HCT116 (cell line): ENCODE measurements around the gene OPN4. TPM values are rescaled to one million over a fixed set of nuclear protein-coding genes. Genes with fewer than 3 reads are reported as not detected.

ENCODE experiments used
- ATAC-seq: fragments of 200-7000 bp; cut with Tn5 transposase; 2 replicates; pipeline ENCODE4 v1.9.1; 2020; ENCODE audit warnings: mild to moderate bottlenecking, moderate library complexity
- BruUV-seq: library from RNA; stranded (reverse); fragments of 400-500 nt; replicated peaks from 2 replicates; lab custom pipeline; 2021; lab: Mats Ljungman, UMichigan
- CTCF ChIA-PET: fragments of 300-600 bp; sonication (Branson Sonifier 250); formaldehyde crosslinking; loops from one replicate; lab custom pipeline; 2021; ENCODE audit warnings: antibody characterized with exemption; lab: Charles Lee
- POLR2A ChIA-PET: fragments of 300-600, 350-600 bp; sonication (Branson Sonifier 250); formaldehyde crosslinking; loops from one replicate; lab custom pipeline; 2021; ENCODE audit warnings: antibody characterized with exemption; lab: Charles Lee
- RAD21 ChIA-PET, 2 experiments: fragments of 300-600 bp; sonication (Branson Sonifier 250); formaldehyde crosslinking; loops; one replicate each; lab custom pipeline; 2023; ENCODE audit warnings: low total read pairs in 2 of 2; ENCODE audit not compliant: uncharacterized antibody in 2 of 2, unreplicated experiment in 2 of 2, low non-redundant PET in 1 of 2; lab: Charles Lee
- DNase-seq: peaks from one replicate; pipeline ENCODE4 v3.0.0-alpha.2; 2010; ENCODE audit warnings: low read depth, low spot score
- H2AFZ ChIP-seq: fragments of 200-600 bp; shearing (Covaris generic), sonication (generic); 2 replicates; pipeline ENCODE4 v1.6.1; 2017; ENCODE audit warnings: low read depth, mixed run types, mixed read lengths, antibody characterized with exemption, low read length; ENCODE audit not compliant: poor library complexity, severe bottlenecking
- H3K27ac ChIP-seq: 2 replicates; pipeline ENCODE4 v1.5.1; 2012; ENCODE audit warnings: low read depth, low read length
- H3K27me3 ChIP-seq: fragments of 200-600 bp; sonication (generic); 2 replicates; pipeline ENCODE4 v1.6.1; 2016; ENCODE audit warnings: mixed run types, low read length, mixed read lengths; ENCODE audit not compliant: insufficient read depth
- H3K36me3 ChIP-seq, 2 experiments: fragments of 200-500 bp in 1 of 2; fragments of 200-600 bp in 1 of 2; sonication (Bioruptor generic) in 1 of 2; sonication (generic) in 1 of 2; 2 replicates each; pipeline versions ENCODE4 v1.5.1 to v1.6.1; 2014 to 2016; ENCODE audit warnings: low read length in 2 of 2, inconsistent platforms in 1 of 2, mixed read lengths in 1 of 2, mixed run types in 1 of 2; ENCODE audit not compliant: insufficient read depth in 2 of 2, control insufficient read depth in 1 of 2
- H3K4me1 ChIP-seq, 2 experiments: fragments of 200-600 bp in 1 of 2; sonication (generic) in 1 of 2; 2 replicates each; pipeline versions ENCODE4 v1.5.1 to v1.6.1; 2012 to 2017; ENCODE audit warnings: low read length in 2 of 2, inconsistent platforms in 1 of 2, mild to moderate bottlenecking in 1 of 2, mixed read lengths in 1 of 2, mixed run types in 1 of 2, moderate library complexity in 1 of 2; ENCODE audit not compliant: insufficient read depth in 2 of 2, control insufficient read depth in 1 of 2
- H3K4me2 ChIP-seq: fragments of 200-600 bp; sonication (generic); 2 replicates; pipeline ENCODE4 v1.6.1; 2017; ENCODE audit warnings: mixed run types, low read length, mixed read lengths
- H3K4me3 ChIP-seq, 2 experiments: fragments of 200-600 bp in 1 of 2; sonication (generic) in 1 of 2; replicated peaks in 1 of 2; 2 replicates each; pipeline ENCODE4 v1.5.1; 2011 to 2016; ENCODE audit warnings: low read length in 2 of 2, control low read depth in 1 of 2, low read depth in 1 of 2, mild to moderate bottlenecking in 1 of 2, mixed read lengths in 1 of 2, mixed run types in 1 of 2
- H3K79me2 ChIP-seq: fragments of 200-600 bp; sonication (generic); 2 replicates; pipeline ENCODE4 v1.6.1; 2017; ENCODE audit warnings: mild to moderate bottlenecking, mixed run types, low read length, moderate library complexity, mixed read lengths; ENCODE audit not compliant: insufficient read depth
- H3K9ac ChIP-seq: fragments of 200-600 bp; sonication (generic); 2 replicates; pipeline ENCODE4 v1.6.1; 2016; ENCODE audit warnings: low read length, mixed read lengths
- H3K9me2 ChIP-seq: fragments of 200-600 bp; sonication (generic), shearing (Covaris generic); 2 replicates; pipeline ENCODE4 v1.6.1; 2017; ENCODE audit warnings: mixed run types, mild to moderate bottlenecking, moderate library complexity; ENCODE audit not compliant: insufficient read depth
- H3K9me3 ChIP-seq, 2 experiments: fragments of 200-500 bp in 1 of 2; fragments of 200-600 bp in 1 of 2; sonication (Bioruptor generic) in 1 of 2; sonication (generic) in 1 of 2; 2 replicates each; pipeline ENCODE4 v1.6.1; 2014 to 2017; ENCODE audit warnings: low read length in 2 of 2, mixed read lengths in 2 of 2, inconsistent platforms in 1 of 2, low read depth in 1 of 2, mild to moderate bottlenecking in 1 of 2, mixed run types in 1 of 2, moderate library complexity in 1 of 2; ENCODE audit not compliant: control insufficient read depth in 1 of 2, insufficient read depth in 1 of 2
- H4K20me1 ChIP-seq: fragments of 200-600 bp; sonication (generic), shearing (Covaris generic); 2 replicates; pipeline ENCODE4 v1.6.1; 2017; ENCODE audit warnings: mixed run types, mild to moderate bottlenecking, moderate library complexity; ENCODE audit not compliant: insufficient read depth
- ATF3 ChIP-seq: IDR thresholded peaks from 2 replicates; pipeline ENCODE4 v1.6.1; 2012
- CBX3 ChIP-seq: IDR thresholded peaks from 2 replicates; pipeline ENCODE4 v1.6.1; 2012; ENCODE audit warnings: low read depth
- CEBPB ChIP-seq: IDR thresholded peaks from 2 replicates; pipeline ENCODE4 v1.6.1; 2012; ENCODE audit warnings: low read depth
- CTCF ChIP-seq, 3 experiments: fragments of 200-600 bp in 1 of 3; sonication (generic) in 1 of 3; IDR thresholded peaks in 2 of 3; conservative IDR thresholded peaks in 1 of 3; 2 replicates each; pipeline ENCODE4 v1.5.1; 2012 to 2017; ENCODE audit warnings: low read depth in 2 of 3, low read length in 2 of 3, antibody characterized with exemption in 1 of 3, borderline replicate concordance in 1 of 3, control low read depth in 1 of 3, mild to moderate bottlenecking in 1 of 3, mixed read lengths in 1 of 3, mixed run types in 1 of 3, moderate library complexity in 1 of 3; ENCODE audit not compliant: insufficient read depth in 1 of 3
- EGR1 ChIP-seq: IDR thresholded peaks from 2 replicates; pipeline ENCODE4 v1.6.1; 2012; ENCODE audit warnings: low read depth
- ELF1 ChIP-seq: IDR thresholded peaks from 2 replicates; pipeline ENCODE4 v1.6.1; 2012; ENCODE audit warnings: low read depth, borderline replicate concordance
- EZH2 ChIP-seq: fragments of 200-600 bp; sonication (generic); IDR thresholded peaks from 2 replicates; pipeline ENCODE4 v1.6.1; 2017; ENCODE audit warnings: antibody characterized with exemption, mixed run types
- EZH2phosphoT487 ChIP-seq: fragments of 200-600 bp; IDR thresholded peaks from 2 replicates; pipeline ENCODE4 v1.6.1; 2018; ENCODE audit warnings: antibody characterized with exemption, borderline replicate concordance
- JUND ChIP-seq: IDR thresholded peaks from 2 replicates; pipeline ENCODE4 v1.6.1; 2012
- MAX ChIP-seq: IDR thresholded peaks from 2 replicates; pipeline ENCODE4 v1.6.1; 2012
- POLR2A ChIP-seq: IDR thresholded peaks from 2 replicates; pipeline ENCODE4 v1.7.0; 2011; ENCODE audit warnings: borderline replicate concordance; ENCODE audit not compliant: insufficient read depth, insufficient read length; ENCODE audit errors: extremely low read depth
- POLR2AphosphoS5 ChIP-seq: IDR thresholded peaks from 2 replicates; pipeline ENCODE4 v1.6.1; 2011; ENCODE audit warnings: mild to moderate bottlenecking, low read depth, low read length, moderate library complexity
- REST ChIP-seq: IDR thresholded peaks from 2 replicates; pipeline ENCODE4 v1.6.1; 2012; ENCODE audit warnings: low read depth
- SIN3A ChIP-seq: IDR thresholded peaks from 2 replicates; pipeline ENCODE4 v1.6.1; 2012; ENCODE audit warnings: low read depth
- SP1 ChIP-seq: IDR thresholded peaks from 2 replicates; pipeline ENCODE4 v1.6.1; 2012; ENCODE audit warnings: low read depth
- TCF7L2 ChIP-seq: IDR thresholded peaks from 2 replicates; pipeline ENCODE4 v1.7.0; 2011; ENCODE audit warnings: borderline replicate concordance, inconsistent platforms; ENCODE audit not compliant: insufficient read depth, insufficient read length; ENCODE audit errors: extremely low read depth
- ZNF274 ChIP-seq: fragments of 200-500 bp; sonication (Bioruptor generic); IDR thresholded peaks from 2 replicates; pipeline ENCODE4 v1.6.1; 2014; ENCODE audit warnings: mild to moderate bottlenecking, low read depth, low read length, inconsistent platforms
- intact Hi-C: fragments of 100-400 bp; cut with micrococcal nuclease; formaldehyde crosslinking; loops from 2 replicates; pipeline ENCODE4 v1.10.0; 2022
- total RNA-seq: library from RNA; stranded (reverse); gene quantifications from one replicate; pipeline ENCODE4 v1.2.1, GENCODE V29; 2021; ENCODE audit not compliant: unreplicated experiment
- TF ChIP-seq, protein P1 (sequence below): IDR thresholded peaks from 2 replicates; pipeline ENCODE4 v1.6.1; 2011; ENCODE audit warnings: mild to moderate bottlenecking, low read length, moderate library complexity; ENCODE audit not compliant: insufficient replicate concordance; ENCODE audit errors: extremely low read depth

OPN4 gene
- total RNA-seq, 1 experiment from 2014 or later: not detected

DNA sequence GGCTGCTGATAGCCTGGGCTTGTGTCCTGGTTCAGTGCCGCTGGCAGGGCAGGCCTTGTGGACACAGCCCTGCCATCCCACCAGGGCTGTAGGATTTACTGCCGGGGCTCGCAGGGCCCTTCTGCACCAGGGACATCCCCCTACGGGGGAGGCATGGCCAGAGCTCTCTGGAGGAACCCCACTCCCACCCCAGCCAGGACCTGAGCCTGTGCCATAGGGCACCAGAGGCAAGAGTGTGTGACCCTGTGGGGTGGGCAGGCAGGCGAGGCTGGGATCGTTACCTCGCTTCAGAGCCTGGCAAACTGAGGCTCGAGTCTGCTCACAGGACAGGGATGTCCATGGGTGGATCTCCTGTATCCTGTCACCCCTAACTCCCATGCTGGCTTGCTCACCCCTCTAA is 16.5 kb downstream of the OPN4 start:
- no peaks in the 10 kb centered on the region for H3K36me3 ChIP-seq
- peaks cover 9 to 33% of the 10 kb centered on the region in 2 experiments for H3K4me1 ChIP-seq
- TF ChIP-seq POLR2A (no peak), ATF3 (no peak), ELF1 (no peak), CBX3 (no peak), JUND (no peak), EZH2 (no peak), SP1 (no peak), TCF7L2 (no peak), SIN3A (no peak), CTCF (IDR thresholded peaks at IDR 0.05 in 2 of 3, conservative IDR thresholded peaks at IDR 0.05 in 1 of 3; ENCODE audit: borderline replicate concordance in 1 of 3, insufficient read depth in 1 of 3, low read depth in 2 of 3, low read length in 2 of 3) (no peak), REST (no peak), CEBPB (no peak), MAX (no peak), EGR1 (no peak), POLR2AphosphoS5 (no peak), EZH2phosphoT487 (no peak), ZNF274 (no peak)
- TF ChIP-seq, protein P1, sequence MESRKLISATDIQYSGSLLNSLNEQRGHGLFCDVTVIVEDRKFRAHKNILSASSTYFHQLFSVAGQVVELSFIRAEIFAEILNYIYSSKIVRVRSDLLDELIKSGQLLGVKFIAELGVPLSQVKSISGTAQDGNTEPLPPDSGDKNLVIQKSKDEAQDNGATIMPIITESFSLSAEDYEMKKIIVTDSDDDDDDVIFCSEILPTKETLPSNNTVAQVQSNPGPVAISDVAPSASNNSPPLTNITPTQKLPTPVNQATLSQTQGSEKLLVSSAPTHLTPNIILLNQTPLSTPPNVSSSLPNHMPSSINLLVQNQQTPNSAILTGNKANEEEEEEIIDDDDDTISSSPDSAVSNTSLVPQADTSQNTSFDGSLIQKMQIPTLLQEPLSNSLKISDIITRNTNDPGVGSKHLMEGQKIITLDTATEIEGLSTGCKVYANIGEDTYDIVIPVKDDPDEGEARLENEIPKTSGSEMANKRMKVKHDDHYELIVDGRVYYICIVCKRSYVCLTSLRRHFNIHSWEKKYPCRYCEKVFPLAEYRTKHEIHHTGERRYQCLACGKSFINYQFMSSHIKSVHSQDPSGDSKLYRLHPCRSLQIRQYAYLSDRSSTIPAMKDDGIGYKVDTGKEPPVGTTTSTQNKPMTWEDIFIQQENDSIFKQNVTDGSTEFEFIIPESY: no peak
- DNase-seq (no peak), ATAC-seq (no peak)
- no peaks in the 10 kb centered on the region for H3K79me2 ChIP-seq
- RAD21 ChIA-PET: interaction anchor here in 1 of 2 experiments (0.5 kb wide), 1 partner anchor 269 kb away, joined by 3 read pairs; no protein-coding TSS in a partner anchor
- H3K27me3 ChIP-seq: no peaks in the 10 kb centered on the region
- CTCF ChIA-PET: no interaction called here
- intact Hi-C loops: no loop called here
- no peak overlapping the region for H3K9ac ChIP-seq
- H3K4me3 ChIP-seq: no peak overlapping the region
- no peak overlapping the region for H3K4me2 ChIP-seq
- H2AFZ ChIP-seq: no peak overlapping the region
- POLR2A ChIA-PET: no interaction called here
- BruUV-seq: no TSS peak
- H3K27ac ChIP-seq: no peak overlapping the region
- no peaks in the 10 kb centered on the region for H3K9me2 ChIP-seq
- no peaks in the 10 kb centered on the region for H3K9me3 ChIP-seq
- no peaks in the 10 kb centered on the region for H4K20me1 ChIP-seq
